ENCODE results near the gene SLC44A5. TPM values are rescaled to one million over a fixed set of nuclear protein-coding genes. Genes with fewer than 3 reads are reported as not detected.
"Not testable (repeated sequence)": the region's sequence is repeated elsewhere in the genome, so short reads cannot be mapped to it uniquely, and the experiment has no call there.

The SLC44A5 gene
- total and polyA plus RNA-seq, 4 donors = 0.75 to 1.6 (median 1.1) TPM

GRCh38 chr1:75492011-75492410 is 118.9 kb downstream of the SLC44A5 start:
- 32 to 47% methylated on average over 1 of the region's 1 CpG for WGBS, 2 donors
- H3K27ac ChIP-seq (ENCODE audit: low read depth in 1 of 2, low read length in 2 of 2) = no peak overlapping the region
- DNase-seq = no peak
- H3K27me3 ChIP-seq (ENCODE audit: control insufficient read depth in 1 of 2, insufficient read depth in 2 of 2, low read length in 1 of 2) = no peaks in the 10 kb centered on the region
- H3K36me3 ChIP-seq (ENCODE audit: control insufficient read depth in 1 of 2, insufficient read depth in 2 of 2, low read length in 1 of 2) = no peaks in the 10 kb centered on the region
- H3K9me3 ChIP-seq (ENCODE audit: control insufficient read depth, low read length) = peaks cover 4% of the 10 kb centered on the region
- intact Hi-C loops (cut with DNase I) = no loop called here
- no peak for ATAC-seq (ENCODE audit: low FRiP score)
- H3K4me1 ChIP-seq (ENCODE audit: control insufficient read depth in 1 of 2, insufficient read depth in 2 of 2, low read length in 2 of 2) = no peaks in the 10 kb centered on the region
- H3K4me3 ChIP-seq (ENCODE audit: low read length in 2 of 2) = no peak overlapping the region

- H3K27ac ChIP-seq (ENCODE audit: low read depth in 1 of 2, low read length in 2 of 2) = no peak overlapping the region
- intact Hi-C loops (cut with DNase I) = no loop called here
- DNase-seq (no peak), ATAC-seq (ENCODE audit: low FRiP score) (no peak)
- H3K36me3 ChIP-seq (ENCODE audit: control insufficient read depth in 1 of 2, insufficient read depth in 2 of 2, low read length in 1 of 2) = no peaks in the 10 kb centered on the region
- WGBS, 2 donors = 82 to 84% methylated on average over 4 of the region's 4 CpGs
- no peak overlapping the region for H3K4me3 ChIP-seq (ENCODE audit: low read length in 2 of 2)
- no peaks in the 10 kb centered on the region for H3K27me3 ChIP-seq (ENCODE audit: control insufficient read depth in 1 of 2, insufficient read depth in 2 of 2, low read length in 1 of 2)
- H3K9me3 ChIP-seq (ENCODE audit: control insufficient read depth, low read length) = no peaks in the 10 kb centered on the region
- H3K4me1 ChIP-seq (ENCODE audit: control insufficient read depth in 1 of 2, insufficient read depth in 2 of 2, low read length in 2 of 2) = no peaks in the 10 kb centered on the region
Measured at GRCh38 chr1:75487399-75487798, 123.5 kb downstream of the SLC44A5 start.

GRCh38 chr1:75484789-75485188 is 126.1 kb downstream of the SLC44A5 start:
- Histone ChIP-seq H3K4me3 (ENCODE audit: low read length in 2 of 2) (no peak overlapping the region), H3K27me3 (ENCODE audit: control insufficient read depth in 1 of 2, insufficient read depth in 2 of 2, low read length in 1 of 2) (no peaks in the 10 kb centered on the region), H3K9me3 (ENCODE audit: control insufficient read depth, low read length) (no peaks in the 10 kb centered on the region), H3K27ac (ENCODE audit: low read depth in 1 of 2, low read length in 2 of 2) (no peak overlapping the region), H3K36me3 (ENCODE audit: control insufficient read depth in 1 of 2, insufficient read depth in 2 of 2, low read length in 1 of 2) (no peaks in the 10 kb centered on the region), H3K4me1 (ENCODE audit: control insufficient read depth in 1 of 2, insufficient read depth in 2 of 2, low read length in 2 of 2) (no peaks in the 10 kb centered on the region)
- WGBS, 2 donors = 42 to 63% methylated on average over 1 of the region's 1 CpG
- DNase-seq = no peak
- ATAC-seq (ENCODE audit: low FRiP score) = no peak
- intact Hi-C loops (cut with DNase I) = no loop called here

- Histone ChIP-seq H3K9me3 (ENCODE audit: control insufficient read depth, low read length) (no peaks in the 10 kb centered on the region), H3K36me3 (ENCODE audit: control insufficient read depth in 1 of 2, insufficient read depth in 2 of 2, low read length in 1 of 2) (no peaks in the 10 kb centered on the region), H3K27ac (ENCODE audit: low read depth in 1 of 2, low read length in 2 of 2) (no peak overlapping the region), H3K27me3 (ENCODE audit: control insufficient read depth in 1 of 2, insufficient read depth in 2 of 2, low read length in 1 of 2) (no peaks in the 10 kb centered on the region), H3K4me3 (ENCODE audit: low read length in 2 of 2) (no peak overlapping the region), H3K4me1 (ENCODE audit: control insufficient read depth in 1 of 2, insufficient read depth in 2 of 2, low read length in 2 of 2) (no peaks in the 10 kb centered on the region)
- 49 to 53% methylated on average over 2 of the region's 2 CpGs for WGBS, 2 donors
- intact Hi-C loops (cut with DNase I) = no loop called here
- no peak for ATAC-seq (ENCODE audit: low FRiP score)
- no peak for DNase-seq
Measured at GRCh38 chr1:75482951-75483350, 128.0 kb downstream of the SLC44A5 start.

- H3K4me1 ChIP-seq (ENCODE audit: control insufficient read depth in 1 of 2, insufficient read depth in 2 of 2, low read length in 2 of 2); H3K4me3 ChIP-seq (ENCODE audit: low read length in 2 of 2); H3K27me3 ChIP-seq (ENCODE audit: control insufficient read depth in 1 of 2, insufficient read depth in 2 of 2, low read length in 1 of 2); ATAC-seq (ENCODE audit: low FRiP score); intact Hi-C loops (cut with DNase I); H3K27ac ChIP-seq (ENCODE audit: low read depth in 1 of 2, low read length in 2 of 2); H3K36me3 ChIP-seq (ENCODE audit: control insufficient read depth in 1 of 2, insufficient read depth in 2 of 2, low read length in 1 of 2); H3K9me3 ChIP-seq (ENCODE audit: control insufficient read depth, low read length); DNase-seq: not testable (repeated sequence)
- 92 to 93% methylated on average over 12 of the region's 12 CpGs for WGBS, 2 donors
Measured at GRCh38 chr1:75476486-75476885, 134.4 kb downstream of the SLC44A5 start.

GRCh38 chr1:75475696-75476095 is 135.2 kb downstream of the SLC44A5 start:
- Histone ChIP-seq H3K9me3 (ENCODE audit: control insufficient read depth, low read length) (no peaks in the 10 kb centered on the region), H3K27ac (ENCODE audit: low read depth in 1 of 2, low read length in 2 of 2) (no peak overlapping the region), H3K4me3 (ENCODE audit: low read length in 2 of 2) (no peak overlapping the region), H3K4me1 (ENCODE audit: control insufficient read depth in 1 of 2, insufficient read depth in 2 of 2, low read length in 2 of 2) (peaks cover 0 to 1% of the 10 kb centered on the region in 2 donors), H3K27me3 (ENCODE audit: control insufficient read depth in 1 of 2, insufficient read depth in 2 of 2, low read length in 1 of 2) (no peaks in the 10 kb centered on the region), H3K36me3 (ENCODE audit: control insufficient read depth in 1 of 2, insufficient read depth in 2 of 2, low read length in 1 of 2) (no peaks in the 10 kb centered on the region)
- ATAC-seq (ENCODE audit: low FRiP score) (no peak), DNase-seq (no peak)
- intact Hi-C loops (cut with DNase I) = no loop called here
- 94 to 96% methylated on average over 4 of the region's 4 CpGs for WGBS, 2 donors

- no peaks in the 10 kb centered on the region for H3K27me3 ChIP-seq (ENCODE audit: control insufficient read depth in 1 of 2, insufficient read depth in 2 of 2, low read length in 1 of 2)
- no peaks in the 10 kb centered on the region for H3K36me3 ChIP-seq (ENCODE audit: control insufficient read depth in 1 of 2, insufficient read depth in 2 of 2, low read length in 1 of 2)
- intact Hi-C loops (cut with DNase I) = no loop called here
- WGBS, 2 donors = 44 to 48% methylated on average over 4 of the region's 4 CpGs
- H3K9me3 ChIP-seq (ENCODE audit: control insufficient read depth, low read length) = no peaks in the 10 kb centered on the region
- H3K4me3 ChIP-seq (ENCODE audit: low read length in 2 of 2) = no peak overlapping the region
- DNase-seq = no peak
- no peak overlapping the region for H3K27ac ChIP-seq (ENCODE audit: low read depth in 1 of 2, low read length in 2 of 2)
- H3K4me1 ChIP-seq (ENCODE audit: control insufficient read depth in 1 of 2, insufficient read depth in 2 of 2, low read length in 2 of 2) = peaks cover 0 to 1% of the 10 kb centered on the region in 2 donors
- no peak for ATAC-seq (ENCODE audit: low FRiP score)
Measured at GRCh38 chr1:75472971-75473603, 137.8 kb downstream of the SLC44A5 start.

- intact Hi-C loops (cut with DNase I) = no loop called here
- ATAC-seq (ENCODE audit: low FRiP score) (no peak), DNase-seq (no peak)
- Histone ChIP-seq H3K4me3 (ENCODE audit: low read length in 2 of 2) (no peak overlapping the region), H3K9me3 (ENCODE audit: control insufficient read depth, low read length) (no peaks in the 10 kb centered on the region), H3K27ac (ENCODE audit: low read depth in 1 of 2, low read length in 2 of 2) (no peak overlapping the region), H3K36me3 (ENCODE audit: control insufficient read depth in 1 of 2, insufficient read depth in 2 of 2, low read length in 1 of 2) (no peaks in the 10 kb centered on the region), H3K4me1 (ENCODE audit: control insufficient read depth in 1 of 2, insufficient read depth in 2 of 2, low read length in 2 of 2) (peaks cover 0 to 1% of the 10 kb centered on the region in 2 donors), H3K27me3 (ENCODE audit: control insufficient read depth in 1 of 2, insufficient read depth in 2 of 2, low read length in 1 of 2) (no peaks in the 10 kb centered on the region)
- 47 to 48% methylated on average over 5 of the region's 5 CpGs for WGBS, 2 donors
Measured at GRCh38 chr1:75472089-75472970, 138.6 kb downstream of the SLC44A5 start.

GRCh38 chr1:75471252-75471651 is 139.7 kb downstream of the SLC44A5 start:
- Histone ChIP-seq H3K27ac (ENCODE audit: low read depth in 1 of 2, low read length in 2 of 2) (no peak overlapping the region), H3K9me3 (ENCODE audit: control insufficient read depth, low read length) (no peaks in the 10 kb centered on the region), H3K27me3 (ENCODE audit: control insufficient read depth in 1 of 2, insufficient read depth in 2 of 2, low read length in 1 of 2) (no peaks in the 10 kb centered on the region), H3K36me3 (ENCODE audit: control insufficient read depth in 1 of 2, insufficient read depth in 2 of 2, low read length in 1 of 2) (no peaks in the 10 kb centered on the region), H3K4me3 (ENCODE audit: low read length in 2 of 2) (no peak overlapping the region), H3K4me1 (ENCODE audit: control insufficient read depth in 1 of 2, insufficient read depth in 2 of 2, low read length in 2 of 2) (peaks cover 0 to 1% of the 10 kb centered on the region in 2 donors)
- DNase-seq = no peak
- no peak for ATAC-seq (ENCODE audit: low FRiP score)
- intact Hi-C loops (cut with DNase I) = no loop called here
- 58 to 59% methylated on average over 3 of the region's 3 CpGs for WGBS, 2 donors
